HG03575 (cell line): Measurements from ENCODE around the gene RAMACL.
"Not testable (repeated sequence)": the region's sequence is repeated elsewhere in the genome, so short reads cannot be mapped to it uniquely, and the experiment has no call there.

Source experiments
- ATAC-seq: cut with Tn5 transposase; IDR thresholded peaks from one replicate; pipeline ENCODE4 v1.9.1; 2021; ENCODE audit not compliant: unreplicated experiment, insufficient number of reproducible peaks, low FRiP score; ENCODE audit errors: extremely low read depth

RAMACL gene

GRCh38 chr6:166586424-166587156, at the start of gene RAMACL:
TSS of gene RAMACL (minus strand) at chr6:166586678. CDS start at chr6:166586477, 201 bp downstream.
- ATAC-seq = peak; percentile 56

DNA sequence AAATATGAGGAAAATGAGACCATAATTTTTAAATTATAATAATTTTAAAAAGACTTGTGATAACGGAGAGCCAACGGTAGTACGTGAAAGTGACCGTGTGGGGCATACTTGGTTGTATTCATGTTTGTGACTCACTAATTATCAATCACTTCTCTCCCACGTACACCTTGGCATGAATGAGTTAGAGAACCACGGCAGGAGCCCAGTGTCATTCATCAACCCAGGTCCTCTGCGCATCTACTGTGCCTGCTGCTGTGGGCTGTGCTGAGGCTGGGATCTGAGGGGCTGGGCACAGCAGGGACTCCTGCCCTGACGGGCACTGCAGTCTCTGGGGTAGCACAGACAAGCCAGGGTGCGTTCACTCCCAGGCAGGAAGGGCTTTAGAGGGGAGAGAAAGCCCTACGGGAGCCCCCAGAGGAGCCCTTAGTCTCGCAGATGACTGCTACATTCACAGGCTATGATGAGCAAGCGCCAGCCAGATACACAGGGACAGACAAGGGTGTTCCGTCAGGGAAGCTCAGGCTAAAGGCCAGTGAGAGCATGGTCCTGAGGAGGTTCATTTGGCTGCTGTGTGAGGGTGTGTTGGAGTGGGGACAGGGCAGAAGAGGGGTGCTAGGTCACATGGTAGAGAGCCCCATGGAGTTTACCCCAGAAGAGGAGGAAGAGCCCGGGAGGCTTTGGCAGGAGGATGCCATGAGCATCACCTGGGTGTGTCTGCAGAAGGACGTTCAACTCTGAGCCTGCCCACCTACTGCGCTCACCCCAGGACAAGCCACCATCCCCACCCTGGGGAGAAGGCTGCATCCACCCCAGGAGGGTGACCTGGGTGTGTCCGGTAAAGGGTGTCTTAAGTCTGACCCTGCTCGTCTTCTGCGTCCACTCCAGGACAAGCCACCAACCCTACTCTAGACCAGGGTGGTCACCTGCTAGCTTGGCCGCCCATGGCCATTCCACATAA, 48.8 kb upstream of the RAMACL start:
- ATAC-seq = no peak

DNA sequence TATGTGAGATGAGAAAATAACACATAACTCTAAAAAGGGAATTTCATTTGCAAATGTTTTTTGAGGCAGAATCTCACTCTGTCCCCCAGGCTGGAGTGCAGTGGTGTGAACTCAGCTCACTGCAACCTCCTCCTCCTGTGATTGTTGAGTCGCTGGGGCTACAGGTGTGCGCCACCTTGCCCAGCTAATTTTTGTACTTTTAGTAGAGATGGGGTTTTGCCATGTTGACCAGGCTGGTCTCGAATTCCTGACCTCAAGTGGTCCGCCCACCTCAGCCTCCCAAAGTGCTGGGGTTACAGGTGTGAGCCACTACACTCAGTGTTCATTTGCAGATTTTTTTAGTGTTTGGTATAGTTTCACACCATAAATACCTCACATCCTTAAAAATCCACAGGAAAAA, 48.1 kb upstream of the RAMACL start:
- ATAC-seq = not testable (repeated sequence)

DNA sequence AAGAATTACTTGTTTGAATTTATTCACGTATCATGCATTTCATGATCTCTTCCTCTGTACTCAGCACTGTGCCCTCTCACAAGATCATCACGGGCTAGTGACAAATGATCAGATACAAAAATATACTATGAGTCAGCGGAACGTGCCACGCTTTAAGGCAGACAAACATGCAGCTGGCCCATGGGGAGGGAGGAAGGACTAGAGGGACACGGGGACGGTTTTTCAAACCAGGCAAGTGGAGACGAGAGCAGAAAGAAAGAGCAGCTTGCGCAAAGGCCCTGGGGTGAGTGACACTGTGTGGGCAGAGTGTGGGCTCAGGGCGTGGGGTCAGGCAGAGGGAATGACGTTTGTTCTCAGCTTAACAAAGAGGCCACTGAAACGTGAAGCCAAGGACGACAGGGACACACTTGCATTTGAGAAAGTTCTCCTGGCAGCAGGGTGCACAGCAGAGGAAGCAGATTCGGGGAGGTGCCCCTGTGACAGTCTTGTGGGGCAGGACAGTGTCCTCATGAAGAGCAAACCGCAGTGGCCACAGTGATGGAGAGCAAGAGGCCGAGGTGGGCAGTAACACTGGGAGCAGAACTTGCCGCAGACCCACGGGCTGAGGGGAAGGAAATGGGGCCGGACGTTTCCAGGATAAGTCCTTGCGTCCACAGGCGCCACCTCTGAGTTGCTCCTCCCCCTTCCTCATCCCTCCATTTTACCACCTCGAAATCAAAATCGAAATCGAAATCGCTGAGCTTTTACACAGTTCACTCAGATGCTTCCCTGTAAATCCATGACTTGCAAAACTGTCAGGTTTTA, 47.5 kb upstream of the RAMACL start:
- no peak for ATAC-seq

- no peak for ATAC-seq
These were observed 46.3 kb upstream of the RAMACL start for GRCh38 chr6:166632731-166633130.

GRCh38 chr6:166630462-166630861, 44.0 kb upstream of the RAMACL start:
- ATAC-seq = no peak

DNA sequence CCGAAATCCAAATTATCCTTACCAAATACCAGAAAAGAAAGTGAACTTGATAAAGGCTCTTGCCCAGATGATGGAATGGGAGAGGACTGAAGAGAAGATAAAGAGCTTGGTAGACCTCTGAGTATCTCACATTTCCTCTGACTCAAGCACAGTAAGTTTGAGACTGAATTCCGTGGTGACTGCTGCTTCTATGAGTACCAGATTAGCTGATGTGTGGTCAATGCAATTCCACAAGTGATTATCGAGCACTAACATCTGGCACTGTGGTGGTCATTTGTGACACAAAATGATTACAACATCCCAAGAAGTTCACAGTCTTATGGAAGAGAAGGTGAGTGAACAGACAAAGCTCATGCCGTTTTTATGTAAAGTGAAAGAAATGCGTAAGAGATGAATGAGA, 43.1 kb upstream of the RAMACL start:
- ATAC-seq = no peak

- no peak for ATAC-seq
These were observed 41.7 kb upstream of the RAMACL start for GRCh38 chr6:166627875-166628801.

DNA sequence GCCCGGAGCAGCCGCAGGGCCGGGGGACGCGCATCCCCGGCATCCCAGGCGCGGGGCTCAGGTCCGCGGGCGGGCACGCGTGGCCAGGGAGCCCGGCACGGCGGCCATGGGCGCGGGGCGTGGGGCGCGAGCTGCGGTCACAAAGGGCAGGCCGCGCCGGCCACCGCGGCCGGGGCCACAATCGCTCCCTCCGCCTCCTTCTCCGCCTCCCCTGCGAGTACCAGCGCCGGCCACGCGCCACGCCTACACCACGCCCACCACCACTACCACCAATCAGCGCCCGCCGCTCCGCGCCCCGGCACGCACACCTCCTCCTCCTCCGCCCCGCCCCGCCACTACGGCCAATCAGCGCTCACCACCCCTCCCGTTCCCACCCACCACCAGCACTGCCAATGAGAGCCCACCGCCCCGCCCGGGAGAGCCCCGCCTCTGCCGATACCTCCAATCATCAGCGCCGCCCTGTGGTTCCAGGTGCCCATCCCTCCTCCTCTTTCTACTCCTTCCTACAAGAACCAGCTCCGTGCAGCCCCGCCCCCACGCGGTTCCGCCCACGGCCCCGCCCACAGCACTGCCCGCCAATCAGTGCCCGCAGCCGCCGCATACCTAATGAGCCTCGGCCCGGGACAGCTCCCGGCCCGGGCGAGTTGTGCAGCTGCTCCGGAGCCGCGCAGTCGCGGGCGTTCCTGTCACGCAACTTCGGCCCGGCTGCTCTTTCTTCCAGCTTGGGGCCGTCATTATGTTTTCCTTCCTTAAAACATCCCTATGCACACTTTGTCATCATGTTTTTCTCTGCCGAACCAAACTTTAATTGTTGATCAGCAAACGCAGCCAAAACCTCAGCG, 40.8 kb upstream of the RAMACL start, which contains the start of gene RPS6KA2:
Gene RPS6KA2 (minus strand): TSS at position 219 of the 842 bp plus-strand sequence. CDS start 232 bp downstream, outside the sequence.
- ATAC-seq = peak; percentile 79

GRCh38 chr6:166626177-166627032, 39.9 kb upstream of the RAMACL start:
- ATAC-seq = no peak

DNA sequence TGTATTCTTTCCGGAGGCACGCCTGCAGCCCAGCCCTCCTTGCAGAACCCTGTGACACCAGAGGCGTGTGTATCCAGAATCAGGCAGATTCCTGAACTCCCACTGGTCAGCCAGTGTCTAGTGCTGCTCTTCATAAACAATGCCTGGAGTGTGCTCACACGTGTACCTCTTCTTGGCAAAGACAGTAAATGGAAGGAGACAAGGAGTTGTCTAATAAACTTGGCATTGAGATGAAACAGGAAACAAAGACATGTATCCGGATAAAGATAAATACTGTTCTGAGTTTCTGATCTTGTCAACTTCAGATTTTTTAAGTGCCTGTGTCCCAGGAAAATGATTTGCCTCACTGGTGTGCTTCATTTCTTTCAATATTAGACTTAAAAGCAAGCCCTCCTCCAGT, 38.9 kb upstream of the RAMACL start:
- no peak for ATAC-seq

DNA sequence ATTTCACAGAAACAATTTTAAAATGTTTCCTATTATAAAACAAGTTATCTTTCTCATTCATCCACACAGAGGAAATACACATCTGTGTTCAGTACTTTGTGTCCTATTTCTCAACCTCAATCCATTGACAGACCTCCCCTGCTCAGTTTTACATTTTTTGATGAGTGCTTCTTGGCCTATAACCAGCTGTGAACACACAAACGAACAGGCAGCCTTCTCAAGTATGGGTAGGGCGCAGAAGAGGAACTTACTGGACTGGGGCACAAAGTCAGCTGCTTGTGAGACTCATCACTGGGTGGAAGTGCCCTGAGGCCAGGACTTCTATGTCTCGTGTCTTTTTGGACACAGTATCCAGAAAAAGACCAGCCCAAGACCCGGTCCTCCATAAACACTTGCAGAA, 37.8 kb upstream of the RAMACL start:
- ATAC-seq = no peak

DNA sequence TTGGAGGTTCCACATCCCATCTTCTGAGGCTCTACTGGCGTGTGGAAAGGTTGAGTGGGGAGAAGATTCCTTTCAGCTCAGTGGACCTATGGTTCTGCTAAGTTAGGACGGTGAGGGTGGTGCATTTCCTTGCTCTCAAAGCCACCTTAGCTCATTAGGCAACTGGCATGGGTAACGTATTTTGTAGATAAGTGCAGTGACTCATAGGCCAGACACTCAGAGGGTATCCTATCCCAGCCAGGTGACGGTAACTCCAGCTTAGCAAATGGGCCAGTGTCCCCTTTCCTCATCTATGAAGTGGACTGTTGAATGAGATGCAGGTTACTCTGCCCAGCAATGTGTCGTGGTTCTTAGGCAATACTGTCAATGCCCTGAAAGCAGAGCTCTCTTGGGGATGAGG, 36.8 kb upstream of the RAMACL start:
- no peak for ATAC-seq

DNA sequence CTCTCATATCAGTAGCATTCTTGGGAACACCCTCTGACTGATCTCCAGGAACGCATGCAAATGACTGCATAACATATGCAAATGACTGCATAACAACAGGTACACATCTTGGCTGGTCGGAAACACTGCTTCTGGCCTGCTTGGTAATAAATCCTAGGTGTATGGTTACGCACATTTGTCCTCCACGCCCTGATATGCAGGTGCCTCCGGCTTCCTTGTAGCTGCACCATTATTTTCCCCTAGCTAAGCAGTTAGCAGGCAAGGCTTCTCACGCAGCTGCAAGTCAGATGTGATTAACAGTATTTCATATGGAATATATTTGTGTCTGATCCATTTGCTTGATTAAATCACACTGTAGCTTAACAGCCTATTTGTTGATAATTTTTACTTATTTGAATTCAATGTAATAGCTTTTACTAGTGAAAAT, 34.6 kb upstream of the RAMACL start:
- no peak for ATAC-seq

GRCh38 chr6:166620478-166621113, 34.1 kb upstream of the RAMACL start:
- ATAC-seq = no peak

- no peak for ATAC-seq
These were observed 33.4 kb upstream of the RAMACL start for GRCh38 chr6:166619912-166620311.
